Activated CD4-positive, alpha-beta memory T cell treated with anti-CD3 and anti-CD28 coated beads for 36 hours (primary cell): ENCODE results near the gene KCNJ10. TPM values are rescaled to one million over a fixed set of nuclear protein-coding genes. Genes with fewer than 3 reads are reported as not detected.
"Not testable (repeated sequence)": the region's sequence is repeated elsewhere in the genome, so short reads cannot be mapped to it uniquely, and the experiment has no call there.

Experiments
- CTCF ChIA-PET: fragments of 350-600 bp; sonication (Branson Sonifier 250); formaldehyde crosslinking; loops from one replicate; lab custom pipeline; 2021; ENCODE audit warnings: antibody characterized with exemption, inconsistent platforms; lab: Charles Lee
- POLR2A ChIA-PET: fragments of 350-600 bp; sonication (Branson Sonifier 250); formaldehyde crosslinking; loops from one replicate; lab custom pipeline; 2021; ENCODE audit warnings: antibody characterized with exemption; lab: Charles Lee
- DNase-seq: peaks from one replicate; pipeline ENCODE4 v3.0.0-alpha.2; 2020
- H3K27ac Mint-ChIP-seq: one replicate; pipeline ENCODE4 v1.8.0; 2021; ENCODE audit warnings: mixed read lengths
- H3K27me3 Mint-ChIP-seq: one replicate; pipeline ENCODE4 v1.8.0; 2021; ENCODE audit warnings: mixed read lengths
- H3K36me3 Mint-ChIP-seq: one replicate; pipeline ENCODE4 v1.8.0; 2021; ENCODE audit warnings: mixed read lengths
- H3K4me1 Mint-ChIP-seq: one replicate; pipeline ENCODE4 v1.8.0; 2021; ENCODE audit warnings: low read depth, mixed read lengths
- H3K4me3 Mint-ChIP-seq: one replicate; pipeline ENCODE4 v1.8.0; 2021; ENCODE audit warnings: mild to moderate bottlenecking, mixed read lengths
- H3K9me3 Mint-ChIP-seq: one replicate; pipeline ENCODE4 v1.8.0; 2021; ENCODE audit warnings: mixed read lengths
- intact Hi-C: fragments of 100-400 bp; cut with micrococcal nuclease; formaldehyde crosslinking; loops from one replicate; pipeline ENCODE4 v1.15.1; 2023
- total RNA-seq, 2 experiments: library from RNA; stranded (reverse); gene quantifications; one replicate each; pipeline ENCODE4 v1.2.3, GENCODE V29; 2021

The KCNJ10 gene
- total RNA-seq, 2 experiments from 2014 or later = not detected

DNA sequence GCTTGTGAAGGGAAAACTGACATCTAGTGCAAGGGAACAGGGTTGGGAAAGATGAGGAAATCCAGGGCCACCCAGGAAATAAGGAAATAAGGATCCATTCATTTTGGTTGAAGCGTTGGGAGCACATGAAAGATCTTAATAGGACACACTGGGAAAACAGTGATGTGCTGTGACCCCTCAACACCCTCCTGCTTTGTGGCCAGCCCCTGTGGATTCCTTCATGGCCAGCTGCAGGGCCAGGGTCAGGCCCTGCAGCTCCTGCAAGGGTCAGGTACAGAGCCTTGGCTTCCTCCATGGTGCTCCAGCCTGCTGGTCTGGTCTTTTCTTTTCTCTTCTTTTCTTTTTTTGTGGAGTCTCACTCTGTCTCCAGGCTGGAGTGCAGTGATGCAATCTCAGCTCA is 19.3 kb downstream of the KCNJ10 start:
- Mint-ChIP-seq H3K4me3 (no peak overlapping the region), H3K4me1 (peaks cover 9% of the 10 kb centered on the region), H3K9me3 (no peaks in the 10 kb centered on the region), H3K36me3 (no peaks in the 10 kb centered on the region), H3K27ac (no peak overlapping the region), H3K27me3 (peaks cover 30% of the 10 kb centered on the region)
- no peak for DNase-seq
- intact Hi-C loops = no loop called here
- ChIA-PET POLR2A (no interaction called here), CTCF (interaction anchor here (40.4 kb wide), 1 partner anchor 29 kb away, joined by 615 read pairs; the partner anchor contains the start of genes KCNJ10 and KCNJ9)

DNA sequence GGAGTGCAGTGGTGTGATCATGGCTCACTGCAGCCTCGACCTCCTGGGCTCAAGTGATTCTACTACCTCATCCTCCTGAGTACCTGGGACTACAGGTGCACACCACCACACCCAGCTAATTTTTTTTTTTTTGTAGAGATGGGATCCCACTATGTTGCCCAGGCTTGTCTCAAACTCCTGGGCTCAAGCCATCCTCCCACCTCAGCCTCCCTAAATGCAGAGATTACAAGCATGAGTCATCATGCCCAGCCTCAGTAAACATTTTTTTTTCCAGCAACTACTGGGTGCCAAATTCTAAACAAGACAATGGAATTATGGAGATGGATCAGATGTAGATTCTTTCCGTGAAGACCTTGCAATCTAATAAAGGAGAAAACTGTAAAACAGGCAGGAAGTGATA is 19.8 kb downstream of the KCNJ10 start:
- H3K4me1 Mint-ChIP-seq, H3K4me3 Mint-ChIP-seq, DNase-seq, intact Hi-C loops, H3K36me3 Mint-ChIP-seq, H3K9me3 Mint-ChIP-seq, H3K27ac Mint-ChIP-seq, POLR2A ChIA-PET: not testable (repeated sequence)
- CTCF ChIA-PET = interaction anchor here (40.4 kb wide), 1 partner anchor 29 kb away, joined by 615 read pairs; the partner anchor contains the start of genes KCNJ10 and KCNJ9
- H3K27me3 Mint-ChIP-seq = peaks cover 29% of the 10 kb centered on the region

DNA sequence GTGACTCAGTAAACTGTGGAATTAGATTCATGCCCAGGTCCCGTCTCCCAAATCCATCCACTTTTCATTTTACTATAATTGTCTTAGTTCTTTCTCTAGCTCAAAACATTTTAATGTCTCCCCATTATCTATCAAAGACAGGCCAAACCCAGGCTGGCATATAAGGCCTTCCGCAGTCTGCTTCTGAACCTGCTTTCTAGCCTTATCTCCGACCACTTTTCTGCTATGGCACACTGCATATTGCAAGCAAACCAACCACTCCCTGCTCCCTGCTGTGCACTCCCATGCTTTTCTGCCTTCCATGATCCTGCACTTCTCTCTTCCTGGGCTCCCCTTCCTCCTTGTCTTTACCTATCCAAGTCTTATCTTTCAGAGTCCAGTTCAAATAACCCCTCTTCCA is 20.9 kb downstream of the KCNJ10 start:
- intact Hi-C loops = no loop called here
- Mint-ChIP-seq H3K27ac (no peak overlapping the region), H3K27me3 (peaks cover 28% of the 10 kb centered on the region), H3K4me1 (peaks cover 9% of the 10 kb centered on the region), H3K36me3 (no peaks in the 10 kb centered on the region), H3K9me3 (no peaks in the 10 kb centered on the region), H3K4me3 (no peak overlapping the region)
- no peak for DNase-seq
- ChIA-PET POLR2A (no interaction called here), CTCF (interaction anchor here (40.4 kb wide), 1 partner anchor 31 kb away, joined by 615 read pairs; the partner anchor contains the start of genes KCNJ10 and KCNJ9)

DNA sequence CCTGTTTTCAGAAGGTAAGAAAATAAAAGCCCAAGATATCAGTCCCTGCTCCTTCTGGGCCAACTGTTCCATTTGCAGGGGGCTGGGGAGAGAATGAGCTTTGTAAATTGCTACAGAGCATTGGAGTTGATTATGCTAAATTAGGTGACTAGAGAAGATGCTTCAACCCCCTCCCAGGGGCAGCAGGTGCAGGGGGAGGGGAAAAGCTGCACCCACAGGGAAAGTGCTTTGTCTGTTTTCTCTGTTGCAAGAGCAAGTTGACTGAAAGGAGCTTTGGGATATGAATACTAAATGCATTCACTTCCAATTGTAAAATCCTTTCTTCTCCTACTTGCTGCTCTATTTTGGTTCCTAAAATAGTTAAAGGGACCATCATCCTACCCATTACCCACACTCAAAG is 21.6 kb downstream of the KCNJ10 start:
- H3K9me3 Mint-ChIP-seq = no peaks in the 10 kb centered on the region
- POLR2A ChIA-PET = no interaction called here
- DNase-seq = no peak
- CTCF ChIA-PET = interaction anchor here (4.3 to 40.4 kb wide), 2 partner anchors 31 to 41 kb away, joined by 31 to 615 read pairs; partner anchors contain the start of genes KCNJ10 and KCNJ9
- H3K36me3 Mint-ChIP-seq = no peaks in the 10 kb centered on the region
- no peak overlapping the region for H3K4me3 Mint-ChIP-seq
- H3K27me3 Mint-ChIP-seq = peaks cover 25% of the 10 kb centered on the region
- peaks cover 9% of the 10 kb centered on the region for H3K4me1 Mint-ChIP-seq
- H3K27ac Mint-ChIP-seq = no peak overlapping the region
- intact Hi-C loops = no loop called here

DNA sequence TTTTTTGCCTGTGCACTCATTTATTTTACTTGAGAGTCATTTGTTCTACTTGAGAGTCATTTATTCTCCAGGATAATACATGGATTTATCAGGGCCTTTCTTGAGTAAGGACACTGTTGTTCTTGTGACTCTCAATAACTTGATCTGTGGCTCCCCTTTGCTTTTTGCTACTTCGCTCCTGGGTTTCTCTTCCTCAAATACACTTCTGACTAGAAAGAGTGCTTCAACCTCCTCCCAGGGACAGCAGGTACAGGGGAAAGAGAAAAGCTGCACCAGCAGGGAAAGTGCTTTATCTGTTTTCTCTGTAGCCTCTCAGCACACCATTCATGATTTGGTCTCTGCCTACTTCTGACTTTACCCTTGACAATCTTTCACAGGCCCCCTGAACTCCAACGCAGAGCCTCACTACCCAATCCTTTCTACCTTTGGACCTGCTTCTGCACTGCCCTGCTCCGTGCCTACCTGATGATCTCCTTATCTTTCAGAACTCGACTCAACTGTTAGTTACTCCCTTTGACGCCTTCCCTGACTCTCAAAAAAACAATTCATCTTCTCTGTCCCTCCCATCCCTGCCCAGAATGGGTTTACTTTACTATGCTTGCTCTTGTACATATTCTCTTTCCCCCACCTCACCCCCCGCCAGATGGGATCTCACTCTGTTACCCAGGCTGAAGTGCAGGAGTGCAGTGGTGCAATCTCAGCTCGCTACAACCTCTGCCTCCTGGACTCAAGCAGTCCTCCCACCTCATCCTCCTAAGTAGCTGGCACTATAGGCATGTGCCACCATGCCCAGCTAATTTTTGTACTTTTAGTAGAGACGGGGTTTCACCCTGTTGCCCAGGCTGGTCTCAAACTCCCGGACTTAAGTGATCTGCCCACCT is 22.6 kb downstream of the KCNJ10 start:
- Mint-ChIP-seq H3K27ac (no peak overlapping the region), H3K36me3 (no peaks in the 10 kb centered on the region), H3K27me3 (peaks cover 18% of the 10 kb centered on the region), H3K4me3 (peak overlapping the region; percentile 50), H3K9me3 (no peaks in the 10 kb centered on the region), H3K4me1 (peaks cover 9% of the 10 kb centered on the region)
- CTCF ChIA-PET = interaction anchor here (0.6 to 40.4 kb wide), 14 partner anchors 8 to 346 kb away, joined by 3 to 615 read pairs (median 8); partner anchors contain the start of genes IGSF8, KCNJ10, KCNJ9 and PIGM
- DNase-seq = no peak
- intact Hi-C loops = no loop called here
- POLR2A ChIA-PET = interaction anchor here (1.1 to 2.0 kb wide), 3 partner anchors 16 to 34 kb away, joined by 3 to 11 read pairs (median 3); partner anchors contain the start of genes KCNJ9 and PIGM

DNA sequence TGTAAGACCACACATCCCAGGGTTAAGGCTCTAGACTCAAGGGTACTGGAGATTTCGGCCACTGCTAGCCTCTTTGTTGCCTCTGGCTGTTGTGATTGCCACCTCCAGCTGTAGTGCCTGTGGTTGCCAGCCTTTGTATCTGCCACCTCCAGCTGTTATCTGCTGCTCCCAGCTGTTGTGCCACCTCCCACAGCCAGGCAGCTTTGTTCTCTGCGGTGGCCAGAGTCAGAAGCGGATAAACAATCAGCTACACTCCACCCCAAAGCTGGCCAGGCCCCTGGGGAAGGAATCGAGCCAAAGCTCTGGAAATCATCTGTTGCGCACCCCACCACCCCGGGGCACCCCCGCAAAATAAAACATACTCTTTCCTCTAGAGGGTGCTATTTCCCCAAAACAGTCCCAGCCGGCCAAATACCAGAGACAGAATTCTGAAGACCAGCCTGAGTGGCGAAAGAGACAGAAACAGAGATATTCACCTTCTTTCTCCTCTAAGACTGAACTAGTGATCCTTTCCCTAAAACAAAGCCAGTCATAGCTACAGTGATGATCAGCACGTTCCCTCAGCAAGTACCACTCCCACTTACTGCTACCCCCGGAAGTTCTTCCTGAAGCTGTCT is 23.4 kb downstream of the KCNJ10 start:
- peaks cover 15% of the 10 kb centered on the region for H3K27me3 Mint-ChIP-seq
- CTCF ChIA-PET = interaction anchor here (0.5 to 40.4 kb wide), 23 partner anchors 9 to 347 kb away, joined by 3 to 615 read pairs (median 5); partner anchors contain the start of genes IGSF8, KCNJ10, KCNJ9 and PIGM
- peak; percentile 61 for DNase-seq
- no peaks in the 10 kb centered on the region for H3K9me3 Mint-ChIP-seq
- H3K4me3 Mint-ChIP-seq = peak overlapping the region; percentile 50
- intact Hi-C loops = loop anchor here (1.0 kb wide), 1 partner anchor 32 kb away; no protein-coding TSS in a partner anchor
- H3K27ac Mint-ChIP-seq = no peak overlapping the region
- POLR2A ChIA-PET = interaction anchor here (1.1 to 2.0 kb wide), 3 partner anchors 15 to 35 kb away, joined by 3 to 11 read pairs (median 3); partner anchors contain the start of genes KCNJ9 and PIGM
- no peaks in the 10 kb centered on the region for H3K36me3 Mint-ChIP-seq
- H3K4me1 Mint-ChIP-seq = peaks cover 9% of the 10 kb centered on the region

DNA sequence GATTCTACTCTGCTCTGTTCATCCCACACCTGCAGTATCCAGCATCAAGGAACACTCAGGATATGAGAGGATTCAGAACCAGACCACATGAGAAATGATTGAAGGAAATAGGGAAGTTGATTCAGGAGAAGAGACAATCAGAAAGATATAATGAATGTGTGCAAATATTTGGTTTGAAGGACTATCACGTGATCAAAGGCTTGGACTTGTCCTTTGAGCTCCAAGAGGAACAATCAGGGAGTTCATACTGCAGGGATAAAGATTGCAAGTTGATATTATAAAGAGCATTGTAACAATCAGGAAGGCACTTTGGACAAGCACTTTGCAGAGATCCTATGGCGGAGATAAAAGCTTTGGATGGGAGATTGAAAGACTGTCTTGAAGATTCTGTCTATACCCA is 24.3 kb downstream of the KCNJ10 start:
- Mint-ChIP-seq H3K27ac (no peak overlapping the region), H3K4me1 (peaks cover 9% of the 10 kb centered on the region), H3K36me3 (no peaks in the 10 kb centered on the region), H3K27me3 (peaks cover 12% of the 10 kb centered on the region), H3K4me3 (no peak overlapping the region), H3K9me3 (no peaks in the 10 kb centered on the region)
- POLR2A ChIA-PET = interaction anchor here (2.0 kb wide), 1 partner anchor 14 kb away, joined by 11 read pairs; the partner anchor contains the start of gene PIGM
- CTCF ChIA-PET = interaction anchor here (0.9 to 40.4 kb wide), 14 partner anchors 9 to 246 kb away, joined by 3 to 615 read pairs (median 8); partner anchors contain the start of genes IGSF8, KCNJ10, KCNJ9 and PIGM
- no peak for DNase-seq
- intact Hi-C loops = loop anchor here (1.0 kb wide), 1 partner anchor 33 kb away; no protein-coding TSS in a partner anchor

DNA sequence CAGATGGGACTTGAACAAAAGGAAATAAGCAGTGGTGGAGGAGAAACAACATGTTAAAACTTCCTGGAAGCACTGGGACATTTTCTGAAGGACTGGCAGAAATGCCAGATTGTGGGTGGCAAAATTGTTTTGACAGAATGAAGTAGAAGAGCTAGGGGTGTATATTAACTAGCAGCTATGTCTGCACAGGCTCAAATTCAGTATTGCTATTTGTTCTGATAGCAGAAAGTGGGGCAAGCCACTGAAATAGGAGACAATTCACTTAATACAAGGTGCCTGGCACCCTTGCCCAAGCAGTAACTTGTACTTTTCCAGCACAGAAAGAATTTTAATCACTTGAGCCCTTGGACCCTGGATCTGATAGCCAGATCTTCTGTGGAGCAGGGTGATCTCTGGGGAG is 26.4 kb downstream of the KCNJ10 start:
- Mint-ChIP-seq H3K27ac (no peak overlapping the region), H3K4me3 (no peak overlapping the region), H3K4me1 (peaks cover 9% of the 10 kb centered on the region), H3K36me3 (no peaks in the 10 kb centered on the region), H3K9me3 (no peaks in the 10 kb centered on the region), H3K27me3 (peaks cover 9% of the 10 kb centered on the region)
- intact Hi-C loops = no loop called here
- DNase-seq = no peak
- CTCF ChIA-PET = interaction anchor here (0.9 to 40.4 kb wide), 4 partner anchors 7 to 333 kb away, joined by 3 to 615 read pairs (median 21); partner anchors contain the start of genes KCNJ10 and KCNJ9
- POLR2A ChIA-PET = no interaction called here

DNA sequence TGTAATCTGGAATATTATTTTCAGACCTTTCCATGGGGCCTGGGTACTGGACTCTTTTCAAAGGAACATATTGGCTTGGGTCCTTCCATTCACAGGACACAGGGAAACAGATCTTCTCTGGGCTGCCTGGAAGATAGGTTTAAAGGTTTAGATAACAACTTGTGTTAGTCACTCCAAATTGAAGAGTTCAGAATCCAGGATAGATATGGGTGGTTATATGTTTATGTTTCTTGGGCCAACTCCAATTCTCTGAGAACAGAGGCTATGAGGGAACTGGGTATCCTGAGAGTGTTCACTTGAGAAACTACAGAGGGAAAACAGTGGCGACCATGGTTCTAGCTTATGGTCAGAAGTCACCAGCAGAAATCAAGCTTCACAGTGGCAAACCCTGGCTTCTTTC is 29.5 kb downstream of the KCNJ10 start:
- ChIA-PET CTCF (interaction anchor here (1.2 to 40.4 kb wide), 2 partner anchors 33 to 39 kb away, joined by 4 to 615 read pairs; partner anchors contain the start of genes KCNJ10 and KCNJ9), POLR2A (interaction anchor here (1.4 kb wide), 1 partner anchor 9 kb away, joined by 4 read pairs; no protein-coding TSS in a partner anchor)
- H3K27ac Mint-ChIP-seq = no peak overlapping the region
- H3K9me3 Mint-ChIP-seq = no peaks in the 10 kb centered on the region
- no peaks in the 10 kb centered on the region for H3K4me1 Mint-ChIP-seq
- no peak for DNase-seq
- H3K36me3 Mint-ChIP-seq = peaks cover 1% of the 10 kb centered on the region
- H3K4me3 Mint-ChIP-seq = no peak overlapping the region
- intact Hi-C loops = no loop called here
- peaks cover 5% of the 10 kb centered on the region for H3K27me3 Mint-ChIP-seq

DNA sequence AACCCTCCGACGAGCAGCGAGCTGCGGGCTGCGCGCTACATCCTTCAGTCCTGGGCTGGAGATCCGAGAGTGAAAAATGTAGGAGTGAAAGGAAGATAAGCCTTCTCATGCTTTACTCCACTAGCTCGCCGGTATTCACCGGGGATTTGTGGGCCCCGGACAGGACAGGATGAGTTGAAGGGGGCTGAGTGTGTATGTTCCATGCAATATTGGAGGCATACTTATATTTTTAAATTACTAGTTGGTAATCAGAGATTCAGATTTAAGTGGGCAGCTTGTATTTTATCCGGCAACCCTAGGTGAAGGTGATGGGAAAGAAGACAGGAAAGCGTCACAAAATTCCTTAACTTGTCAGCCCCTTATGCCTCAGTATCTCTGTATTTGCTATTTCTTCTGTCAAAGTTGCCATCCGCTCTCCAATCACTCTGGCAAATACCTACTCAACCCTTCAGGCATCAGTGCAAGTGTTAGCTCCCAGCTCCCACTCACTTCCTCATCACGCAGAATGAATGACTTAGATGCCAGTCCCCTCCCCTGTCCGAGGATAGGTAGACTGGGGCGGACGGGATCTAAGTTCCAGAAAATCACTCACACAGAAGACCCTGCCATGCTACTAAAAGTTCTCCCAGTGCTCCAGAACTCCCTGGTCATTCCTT is 37.7 kb downstream of the KCNJ10 start:
- Mint-ChIP-seq H3K4me1 (peaks cover 33% of the 10 kb centered on the region), H3K27me3 (no peaks in the 10 kb centered on the region), H3K36me3 (peaks cover 3% of the 10 kb centered on the region), H3K4me3 (peak overlapping the region; percentile 96), H3K27ac (peak overlapping the region; percentile 89), H3K9me3 (no peaks in the 10 kb centered on the region)
- intact Hi-C loops = loop anchor here (5.0 kb wide), 2 partner anchors 50 to 1020 kb away; partner anchors contain the start of gene KCNJ9
- ChIA-PET CTCF (interaction anchor here (0.8 to 5.8 kb wide), 6 partner anchors 13 to 96 kb away, joined by 3 to 52 read pairs (median 13); partner anchors contain the start of gene IGSF9), POLR2A (interaction anchor here (1.2 to 3.6 kb wide), 4 partner anchors 12 to 110 kb away, joined by 3 to 11 read pairs (median 7); partner anchors contain the start of gene TAGLN2)
- peak; percentile 33 for DNase-seq
